Small intestine (tissue), 7 donors: Measurements from ENCODE around the gene ATP10A. TPM values are rescaled to one million over a fixed set of nuclear protein-coding genes. Genes with fewer than 3 reads are reported as not detected.
"Not testable (repeated sequence)": the region's sequence is repeated elsewhere in the genome, so short reads cannot be mapped to it uniquely, and the experiment has no call there.

Experiments
- DNase-seq, 2 donors: peaks; one replicate each; pipeline versions ENCODE4 v3.0.0 to v3.0.0-alpha.2; 2013
- FAIRE-seq: peaks from 2 replicates; lab custom pipeline; 2012; peaks lifted over from hg19 to GRCh38; lab: Jason Lieb, UNC
- H3K27ac ChIP-seq, 3 donors: one replicate each; pipeline ENCODE4 v1.5.1; 2013; ENCODE audit warnings: low read length in 2 of 3, mild to moderate bottlenecking in 2 of 3, control low read depth in 1 of 3, inconsistent platforms in 1 of 3, low read depth in 1 of 3, moderate library complexity in 1 of 3
- H3K27me3 ChIP-seq, 3 donors: one replicate each; pipeline ENCODE4 v1.6.1; 2013; ENCODE audit warnings: low read length in 3 of 3, inconsistent platforms in 1 of 3; ENCODE audit not compliant: control insufficient read depth in 3 of 3, insufficient read depth in 3 of 3
- H3K36me3 ChIP-seq, 3 donors: one replicate each; pipeline ENCODE4 v1.6.1; 2013; ENCODE audit warnings: low read length in 3 of 3, inconsistent platforms in 1 of 3, low read depth in 1 of 3, mild to moderate bottlenecking in 1 of 3, moderate library complexity in 1 of 3; ENCODE audit not compliant: control insufficient read depth in 3 of 3, insufficient read depth in 2 of 3
- H3K4me1 ChIP-seq, 3 donors: one replicate each; pipeline ENCODE4 v1.6.1; 2013; ENCODE audit warnings: low read length in 2 of 3, inconsistent platforms in 1 of 3, low read depth in 1 of 3, mild to moderate bottlenecking in 1 of 3, moderate library complexity in 1 of 3; ENCODE audit not compliant: control insufficient read depth in 3 of 3, insufficient read depth in 2 of 3
- H3K4me3 ChIP-seq, 3 donors: one replicate each; pipeline ENCODE4 v1.5.1; 2013; ENCODE audit warnings: low read length in 3 of 3, control low read depth in 1 of 3, inconsistent platforms in 1 of 3, low read depth in 1 of 3, mild to moderate bottlenecking in 1 of 3, moderate library complexity in 1 of 3
- H3K9me3 ChIP-seq, 2 donors: one replicate each; pipeline ENCODE4 v1.6.1; 2013; ENCODE audit warnings: low read depth in 1 of 2, low read length in 1 of 2; ENCODE audit not compliant: control insufficient read depth in 2 of 2, insufficient read depth in 1 of 2
- WGBS, 3 donors: extraction: QIAGEN DNeasy Blood & Tissue Kit; methylation state at CpG; one replicate each; pipeline ENCODE4 v1.1.7; 2013; 5-methylcytosine and 5-hydroxymethylcytosine counted together
- polyA plus RNA-seq, 4 donors: library from polyadenylated mRNA; stranded (reverse) in 3 of 4; unstranded in 1 of 4; fragments of 200-250 nt in 3 of 4; fragments of 120-200 nt in 1 of 4; gene quantifications; one replicate each; pipeline versions ENCODE4 v1.2.1 to v1.2.3, GENCODE V29; 2013
- donor health status: healthy with polysubstance abuse.
- donor health status: control.
- donor health status: control.
- donor health status: Bipolar disorder and iron deficiency.
- donor health status: healthy.

The ATP10A gene
- polyA plus RNA-seq, 4 donors: 0.27 to 2.8 (median 1.3) TPM; not detected in 1

GRCh38 chr15:25858952-25859760 is 4.0 kb downstream of the ATP10A start:
- Histone ChIP-seq H3K4me3 (no peak overlapping the region), H3K27ac (peak overlapping the region in 1 of 3 donors; percentile 72)

GRCh38 chr15:25856059-25856458 is 7.1 kb downstream of the ATP10A start:
- not testable (repeated sequence) for H3K27me3 ChIP-seq, H3K27ac ChIP-seq, FAIRE-seq, DNase-seq, H3K36me3 ChIP-seq, H3K4me3 ChIP-seq, H3K4me1 ChIP-seq, H3K9me3 ChIP-seq
- WGBS, 3 donors: 63 to 74% (median 68%) methylated on average over 5 of the region's 5 CpGs

More at GRCh38 chr15:25858952-25859760, 4.0 kb downstream of the ATP10A start:
- H3K9me3 ChIP-seq: no peaks in the 10 kb centered on the region
- no peaks in the 10 kb centered on the region for H3K36me3 ChIP-seq
- no peak for DNase-seq
- 54 to 64% (median 55%) methylated on average over 13 of the region's 13 CpGs for WGBS, 3 donors
- no peak for FAIRE-seq
- H3K4me1 ChIP-seq: peaks cover 0 to 3% (median 0%) of the 10 kb centered on the region in 3 donors
- peaks cover 0 to 24% (median 0%) of the 10 kb centered on the region in 3 donors for H3K27me3 ChIP-seq

- Histone ChIP-seq H3K27me3 (no peaks in the 10 kb centered on the region), H3K4me3 (no peak overlapping the region), H3K27ac (no peak overlapping the region), H3K9me3 (no peaks in the 10 kb centered on the region), H3K4me1 (peaks cover 0 to 19% (median 4%) of the 10 kb centered on the region in 3 donors), H3K36me3 (no peaks in the 10 kb centered on the region)
- no peak for DNase-seq
- FAIRE-seq: no peak
- 39 to 56% (median 55%) methylated on average over 4 of the region's 4 CpGs for WGBS, 3 donors
Observed at GRCh38 chr15:25852661-25853524, 10.2 kb downstream of the ATP10A start.

GRCh38 chr15:25852027-25852426 is 11.1 kb downstream of the ATP10A start:
- Histone ChIP-seq H3K36me3 (no peaks in the 10 kb centered on the region), H3K4me3 (no peak overlapping the region), H3K4me1 (peaks cover 0 to 19% (median 4%) of the 10 kb centered on the region in 3 donors), H3K27ac (no peak overlapping the region), H3K9me3 (no peaks in the 10 kb centered on the region), H3K27me3 (no peaks in the 10 kb centered on the region)
- no peak for FAIRE-seq
- no peak for DNase-seq

- no peaks in the 10 kb centered on the region for H3K36me3 ChIP-seq
- no peaks in the 10 kb centered on the region for H3K9me3 ChIP-seq
- H3K4me1 ChIP-seq: peaks cover 0 to 19% (median 4%) of the 10 kb centered on the region in 3 donors
- H3K27ac ChIP-seq: peak overlapping the region; percentile 52 to 83 (median 79)
- no peaks in the 10 kb centered on the region for H3K27me3 ChIP-seq
- FAIRE-seq (no peak), DNase-seq (peak; percentile 28 to 83)
- WGBS, 3 donors: 8 to 16% (median 15%) methylated on average over 32 to 36 of the region's 36 CpGs
- H3K4me3 ChIP-seq: peak overlapping the region in 2 of 3 donors; percentile 31 to 43
Observed at GRCh38 chr15:25850154-25851111, 12.7 kb downstream of the ATP10A start.

GRCh38 chr15:25849157-25849921 is 13.8 kb downstream of the ATP10A start:
- peak; percentile 9 to 74 for DNase-seq
- H3K27me3 ChIP-seq: no peaks in the 10 kb centered on the region
- H3K9me3 ChIP-seq: no peaks in the 10 kb centered on the region
- H3K4me1 ChIP-seq: peaks cover 0 to 19% (median 4%) of the 10 kb centered on the region in 3 donors
- peak overlapping the region in 2 of 3 donors; percentile 45 to 68 for H3K27ac ChIP-seq
- WGBS, 3 donors: 16 to 37% (median 17%) methylated on average over 11 of the region's 11 CpGs
- no peak overlapping the region for H3K4me3 ChIP-seq
- FAIRE-seq: no peak
- no peaks in the 10 kb centered on the region for H3K36me3 ChIP-seq

GRCh38 chr15:25848784-25849156 is 14.4 kb downstream of the ATP10A start:
- DNase-seq (no peak), FAIRE-seq (no peak)
- Histone ChIP-seq H3K27ac (peak overlapping the region in 2 of 3 donors; percentile 45 to 68), H3K36me3 (no peaks in the 10 kb centered on the region), H3K9me3 (no peaks in the 10 kb centered on the region), H3K27me3 (no peaks in the 10 kb centered on the region), H3K4me3 (no peak overlapping the region), H3K4me1 (peaks cover 0 to 19% (median 4%) of the 10 kb centered on the region in 3 donors)
- 23 to 62% (median 39%) methylated on average over 5 of the region's 5 CpGs for WGBS, 3 donors
